HepG2 (cell line): Measurements from ENCODE around the gene HS3ST5. TPM values are rescaled to one million over a fixed set of nuclear protein-coding genes. Genes with fewer than 3 reads are reported as not detected.

Experiments used
- AGO1 ChIP-seq: fragments of 200-400 bp; formaldehyde crosslinking; IDR thresholded peaks from 2 replicates; pipeline ENCODE4 v1.6.1; 2017; ENCODE audit warnings: mild to moderate bottlenecking, low read depth, low read length, moderate library complexity; ENCODE audit not compliant: poor library complexity, severe bottlenecking
- DNMT3B ChIP-seq: conservative IDR thresholded peaks from 2 replicates; pipeline ENCODE4 v1.6.1; 2016; ENCODE audit warnings: missing biosample characterization, control low read depth
- HMGXB3 ChIP-seq: sonication (generic); formaldehyde crosslinking; IDR thresholded peaks from 2 replicates; pipeline ENCODE4 v1.4.0; 2020; ENCODE audit warnings: missing genetic modification reagents, borderline replicate concordance
- HMGXB4 ChIP-seq, 2 experiments: sonication (generic) in 1 of 2; formaldehyde crosslinking in 1 of 2; IDR thresholded peaks; 2 replicates each; pipeline versions ENCODE4 v1.4.0 to v1.6.1; 2018 to 2020; ENCODE audit warnings: missing genetic modification reagents in 2 of 2, borderline replicate concordance in 1 of 2, low read depth in 1 of 2, mild to moderate bottlenecking in 1 of 2, missing biosample characterization in 1 of 2
- HNRNPUL1 ChIP-seq: fragments of 200-400 bp; formaldehyde crosslinking; IDR thresholded peaks from 2 replicates; pipeline ENCODE4 v1.6.1; 2017; ENCODE audit warnings: low read depth, mild to moderate bottlenecking, low read length, moderate library complexity
- IRF2 ChIP-seq: IDR thresholded peaks from 2 replicates; pipeline ENCODE4 v1.6.1; 2018; ENCODE audit warnings: missing genetic modification reagents, missing compliant biosample characterization
- MED8 ChIP-seq: sonication (generic); formaldehyde crosslinking; IDR thresholded peaks from 2 replicates; pipeline ENCODE4 v1.8.1; 2023; ENCODE audit warnings: mild to moderate bottlenecking, missing genetic modification reagents; ENCODE audit not compliant: insufficient replicate concordance
- MEIS1 ChIP-seq: sonication (generic); formaldehyde crosslinking; IDR thresholded peaks from 2 replicates; pipeline ENCODE4 v1.9.0; 2021; ENCODE audit warnings: mild to moderate bottlenecking, missing genetic modification reagents, moderate library complexity, borderline replicate concordance
- SNAI1 ChIP-seq: sonication (generic); formaldehyde crosslinking; IDR thresholded peaks from 2 replicates; pipeline ENCODE4 v1.5.0; 2020; ENCODE audit warnings: mild to moderate bottlenecking, missing genetic modification reagents, borderline replicate concordance
- XBP1 ChIP-seq: sonication (generic); formaldehyde crosslinking; IDR thresholded peaks from 2 replicates; pipeline ENCODE4 v1.5.0; 2020; ENCODE audit warnings: missing genetic modification reagents
- ZBTB33 ChIP-seq: sonication (generic); formaldehyde crosslinking; IDR thresholded peaks from 2 replicates; pipeline ENCODE4 v1.4.0; 2020; ENCODE audit warnings: missing genetic modification reagents
- ZKSCAN8 ChIP-seq: IDR thresholded peaks from 2 replicates; pipeline ENCODE4 v1.6.1; 2016; ENCODE audit warnings: borderline replicate concordance, missing genetic modification reagents, missing compliant biosample characterization
- ZNF232 ChIP-seq: sonication (generic); formaldehyde crosslinking; IDR thresholded peaks from 2 replicates; pipeline ENCODE4 v1.4.0; 2020; ENCODE audit warnings: missing genetic modification reagents, borderline replicate concordance
- ZNF256 ChIP-seq: sonication (generic); formaldehyde crosslinking; conservative IDR thresholded peaks from 2 replicates; pipeline ENCODE4 v1.4.0; 2020; ENCODE audit warnings: missing genetic modification reagents
- ZNF512B ChIP-seq: sonication (generic); formaldehyde crosslinking; IDR thresholded peaks from 2 replicates; pipeline ENCODE4 v1.5.1; 2020; ENCODE audit warnings: missing genetic modification reagents, mild to moderate bottlenecking, borderline replicate concordance
- ZSCAN25 ChIP-seq: sonication (generic); formaldehyde crosslinking; IDR thresholded peaks from 2 replicates; pipeline ENCODE4 v1.8.0; 2022; ENCODE audit warnings: mild to moderate bottlenecking, missing genetic modification reagents
- polyA plus RNA-seq, 8 experiments: library from polyadenylated mRNA; depleted of rRNA in 3 of 8; stranded (reverse) in 7 of 8; unstranded in 1 of 8; fragments of >200 nt; fragmentation: Illumina TruSeq in 4 of 8; extraction: Trizol in 4 of 8; gene quantifications; 2 replicates each; pipeline versions ENCODE4 v1.2.1 to v1.2.3, GENCODE V29; 2011 to 2016; ENCODE audit warnings: low read depth in 4 of 8, missing spikeins in 1 of 8, mixed read lengths in 1 of 8; ENCODE audit not compliant: insufficient read depth in 1 of 8
- total RNA-seq, 5 experiments: library from RNA; depleted of rRNA; stranded (reverse); fragments of >200 nt; fragmentation: Illumina TruSeq; extraction: Trizol; gene quantifications; 2 replicates each; pipeline ENCODE4 v1.2.3, GENCODE V29; 2016; ENCODE audit warnings: low read depth in 1 of 5

Gene HS3ST5
- total and polyA plus RNA-seq, 2 of the 13 experiments (the other 11 are each of a cell fraction or from before 2014, with no cell fraction given): 1.1 to 1.6 TPM

- TF ChIP-seq HMGXB3 (CRISPR knock-in tag): no peak
- no peak for TF ChIP-seq ZBTB33 (CRISPR knock-in tag)
- TF ChIP-seq IRF2: no peak
- no peak for TF ChIP-seq AGO1
- no peak for TF ChIP-seq MED8 (CRISPR knock-in tag)
- TF ChIP-seq HNRNPUL1: no peak
- peak; percentile 66 for TF ChIP-seq ZNF512B (CRISPR knock-in tag)
- peak; percentile 70; the same call in 1 of the 2 replicates for TF ChIP-seq ZSCAN25 (CRISPR knock-in tag)
- no peak for TF ChIP-seq ZKSCAN8 (CRISPR knock-in tag)
- TF ChIP-seq MEIS1 (CRISPR knock-in tag): no peak
- TF ChIP-seq DNMT3B (CRISPR knock-in tag): no peak
- TF ChIP-seq ZNF232: no peak
- TF ChIP-seq ZNF256 (CRISPR knock-in tag): no peak
- peak; percentile 87 to 94 for TF ChIP-seq HMGXB4 (CRISPR knock-in tag; IDR thresholded peaks at IDR 0.05; ENCODE audit: borderline replicate concordance in 1 of 2, low read depth in 1 of 2)
- TF ChIP-seq XBP1 (CRISPR knock-in tag): no peak
- TF ChIP-seq SNAI1: no peak
Measured at GRCh38 chr6:114342826-114343781, at the start of gene HS3ST5 (continued).
